Renal pelvis (tissue), 12 donors: Measurements from ENCODE around the gene TCF12. TPM values are rescaled to one million over a fixed set of nuclear protein-coding genes. Genes with fewer than 3 reads are reported as not detected.
A peak's percentile ranks its signal among the peaks of the same experiment; 100 is the strongest.

Source experiments
- DNase-seq: peaks from one replicate; pipeline ENCODE4 v3.0.0-alpha.2; 2013
- long read RNA-seq, 16 experiments: transcript quantifications; one replicate each; lab custom pipeline, GENCODE V29; 2026
- polyA plus RNA-seq, 3 donors: library from polyadenylated mRNA; unstranded; fragments of 120-200 nt; gene quantifications; one replicate each; pipeline ENCODE4 v1.2.1, GENCODE V29; 2013; ENCODE audit not compliant: insufficient read length in 3 of 3

The TCF12 gene
- polyA plus RNA-seq: 100 to 1,000 TPM; 139 to 149 (median 142) TPM
- long read RNA-seq, donor 1, full-length matches to known transcripts: 11 of 32 reads
- long read RNA-seq, donor 1, partial matches to known transcripts: 21 of 32 reads
- long read RNA-seq, donor 1, other reads (novel, unspliced or antisense): 0 of 32 reads
- long read RNA-seq, donor 2, full-length matches to known transcripts: 14 of 59 reads
- long read RNA-seq, donor 2, partial matches to known transcripts: 45 of 59 reads
- long read RNA-seq, donor 2, other reads (novel, unspliced or antisense): 0 of 59 reads
- long read RNA-seq, donor 3, full-length matches to known transcripts: 9 of 26 reads
- long read RNA-seq, donor 3, partial matches to known transcripts: 17 of 26 reads
- long read RNA-seq, donor 3, other reads (novel, unspliced or antisense): 0 of 26 reads
- long read RNA-seq, donor 4, full-length matches to known transcripts: 10 of 55 reads
- long read RNA-seq, donor 4, partial matches to known transcripts: 45 of 55 reads
- long read RNA-seq, donor 4, other reads (novel, unspliced or antisense): 0 of 55 reads
- long read RNA-seq, donor 5, full-length matches to known transcripts: 5 of 10 reads
- long read RNA-seq, donor 5, partial matches to known transcripts: 5 of 10 reads
- long read RNA-seq, donor 5, other reads (novel, unspliced or antisense): 0 of 10 reads
- long read RNA-seq, donor 6, full-length matches to known transcripts: 13 of 13 reads
- long read RNA-seq, donor 6, partial matches to known transcripts: 0 of 13 reads
- long read RNA-seq, donor 6, other reads (novel, unspliced or antisense): 0 of 13 reads
- long read RNA-seq, donor 7, full-length matches to known transcripts: 12 of 48 reads
- long read RNA-seq, donor 7, partial matches to known transcripts: 36 of 48 reads
- long read RNA-seq, donor 7, other reads (novel, unspliced or antisense): 0 of 48 reads
- long read RNA-seq, donor 8, full-length matches to known transcripts: 19 of 31 reads
- long read RNA-seq, donor 8, partial matches to known transcripts: 12 of 31 reads
- long read RNA-seq, donor 8, other reads (novel, unspliced or antisense): 0 of 31 reads
- long read RNA-seq, donor 9, full-length matches to known transcripts: 17 of 67 reads
- long read RNA-seq, donor 9, partial matches to known transcripts: 50 of 67 reads
- long read RNA-seq, donor 9, other reads (novel, unspliced or antisense): 0 of 67 reads
- long read RNA-seq, donor 10, full-length matches to known transcripts: 9 of 28 reads
- long read RNA-seq, donor 10, partial matches to known transcripts: 19 of 28 reads
- long read RNA-seq, donor 10, other reads (novel, unspliced or antisense): 0 of 28 reads
- long read RNA-seq, donor 11, full-length matches to known transcripts: 7 of 37 reads
- long read RNA-seq, donor 11, partial matches to known transcripts: 30 of 37 reads
- long read RNA-seq, donor 11, other reads (novel, unspliced or antisense): 0 of 37 reads
- long read RNA-seq, donor 12, full-length matches to known transcripts: 11 of 22 reads
- long read RNA-seq, donor 12, partial matches to known transcripts: 11 of 22 reads
- long read RNA-seq, donor 12, other reads (novel, unspliced or antisense): 0 of 22 reads
- long read RNA-seq, donor 13, full-length matches to known transcripts: 6 of 24 reads
- long read RNA-seq, donor 13, partial matches to known transcripts: 18 of 24 reads
- long read RNA-seq, donor 13, other reads (novel, unspliced or antisense): 0 of 24 reads
- long read RNA-seq, donor 14: 0 reads
- long read RNA-seq, donor 15: 0 reads
- long read RNA-seq, donor 16, full-length matches to known transcripts: 9 of 30 reads
- long read RNA-seq, donor 16, partial matches to known transcripts: 21 of 30 reads
- long read RNA-seq, donor 16, other reads (novel, unspliced or antisense): 0 of 30 reads

- DNase-seq: peak; percentile 97
These were observed at the start of gene TCF12 for GRCh38 chr15:56918046-56918938. TSS of gene TCF12 (plus strand) at chr15:56918644. CDS start at chr15:56919914, 1,270 bp downstream.

- DNase-seq: peak; percentile 14
These were observed 48.9 kb upstream of the TCF12 start for GRCh38 chr15:56869573-56869972.

GRCh38 chr15:56871185-56871584 is 47.3 kb upstream of the TCF12 start:
- DNase-seq: no peak

GRCh38 chr15:56871867-56872266 is 46.6 kb upstream of the TCF12 start:
- DNase-seq: no peak

GRCh38 chr15:56877255-56877970 is 41.0 kb upstream of the TCF12 start:
- no peak for DNase-seq

GRCh38 chr15:56879502-56879901 is 38.9 kb upstream of the TCF12 start:
- DNase-seq: no peak

- DNase-seq: no peak
These were observed 35.4 kb upstream of the TCF12 start for GRCh38 chr15:56883088-56883487.

GRCh38 chr15:56886363-56886931 is 32.0 kb upstream of the TCF12 start:
- DNase-seq: no peak

- DNase-seq: peak; percentile 96
These were observed 31.3 kb upstream of the TCF12 start for GRCh38 chr15:56886932-56887781.

- no peak for DNase-seq
These were observed 30.5 kb upstream of the TCF12 start for GRCh38 chr15:56887782-56888438.

- no peak for DNase-seq
These were observed 28.4 kb upstream of the TCF12 start for GRCh38 chr15:56890038-56890437.

GRCh38 chr15:56891852-56892440 is 26.5 kb upstream of the TCF12 start:
- DNase-seq: no peak

- peak; percentile 34 for DNase-seq
These were observed 25.6 kb upstream of the TCF12 start for GRCh38 chr15:56892659-56893363.

GRCh38 chr15:56893364-56893678 is 25.1 kb upstream of the TCF12 start:
- DNase-seq: no peak

- no peak for DNase-seq
These were observed 23.8 kb upstream of the TCF12 start for GRCh38 chr15:56894601-56895000.

- DNase-seq: no peak
These were observed 16.5 kb upstream of the TCF12 start for GRCh38 chr15:56901931-56902330.
